DMS53 treated with DMSO at 0.1 percent for 48 hours (cell line): ENCODE results near the gene CRISPLD2.

Experiments used
- DNase-seq: peaks from one replicate; lab custom pipeline; 2025; ENCODE audit not compliant: unreplicated experiment; lab: John Stamatoyannopoulos, UW

Gene CRISPLD2

DNA sequence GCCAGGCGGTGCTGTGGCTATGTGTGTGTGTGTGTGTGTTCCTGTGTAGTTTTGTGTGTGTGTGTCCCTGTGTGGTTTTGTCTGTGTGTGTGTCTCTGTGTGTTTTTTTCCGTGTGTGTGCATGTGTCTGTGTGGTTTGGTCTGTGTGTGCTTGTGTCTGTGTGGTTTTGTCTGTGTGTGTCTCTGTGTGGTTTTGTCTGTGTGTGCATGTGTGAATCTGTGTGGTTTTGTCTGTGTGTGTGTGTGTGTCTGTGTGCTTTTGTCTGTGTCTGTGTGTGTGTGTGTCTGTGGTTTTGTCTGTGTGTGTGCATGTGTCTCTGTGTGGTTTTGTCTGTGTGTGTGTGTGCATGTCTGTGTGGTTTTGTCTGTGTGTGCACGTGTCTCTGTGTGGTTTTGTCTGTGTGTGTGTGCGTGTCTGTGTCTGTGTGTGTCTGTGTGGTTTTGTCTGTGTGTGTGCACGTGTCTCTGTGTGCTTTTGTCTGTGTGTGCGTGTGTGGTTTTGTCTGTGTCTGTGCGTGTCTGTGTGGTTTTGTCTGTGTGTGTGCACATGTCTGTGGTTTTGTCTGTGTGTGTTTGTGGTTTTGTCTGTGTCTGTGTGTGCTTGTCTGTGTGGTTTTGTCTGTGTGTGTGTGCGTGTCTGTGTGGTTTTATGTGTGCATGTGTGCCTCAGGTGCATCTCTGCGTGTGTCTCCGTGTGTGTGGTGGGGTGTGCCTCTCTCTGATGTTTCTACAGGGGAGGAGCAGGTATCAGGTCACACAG lies 129.2 kb downstream of the CRISPLD2 start:
- DNase-seq: no peak

DNA sequence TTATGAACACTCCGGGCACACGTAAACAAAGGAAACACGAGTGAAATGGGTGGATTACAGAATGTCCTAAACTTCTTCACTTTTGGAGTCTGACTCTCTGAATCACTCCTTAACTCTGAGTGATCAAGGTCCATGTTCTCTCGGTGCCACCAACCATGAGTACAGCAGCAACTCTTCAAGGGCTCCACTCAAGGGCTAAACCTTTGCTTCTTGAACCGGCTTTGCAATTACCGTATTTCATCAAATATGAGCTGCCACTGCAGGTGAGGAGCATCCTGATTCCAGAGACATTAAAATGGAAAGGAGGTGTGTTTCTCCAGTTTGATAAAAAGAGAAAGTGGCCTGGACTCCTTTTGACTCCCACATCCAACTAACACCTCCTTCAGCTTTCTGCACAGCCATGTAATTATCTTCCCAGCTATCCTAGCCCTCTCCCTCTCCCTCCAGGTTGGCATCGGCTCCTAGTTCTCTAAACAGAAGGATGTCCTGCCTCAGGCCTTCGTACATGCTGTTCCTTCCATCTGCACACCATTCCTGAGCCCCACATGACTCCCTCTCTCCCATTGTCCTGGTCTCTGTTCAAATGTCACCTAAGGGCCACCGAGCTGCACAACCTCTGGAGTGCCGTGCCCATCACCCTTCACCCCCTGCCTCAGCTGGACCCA lies 130.1 kb downstream of the CRISPLD2 start:
- no peak for DNase-seq

DNA sequence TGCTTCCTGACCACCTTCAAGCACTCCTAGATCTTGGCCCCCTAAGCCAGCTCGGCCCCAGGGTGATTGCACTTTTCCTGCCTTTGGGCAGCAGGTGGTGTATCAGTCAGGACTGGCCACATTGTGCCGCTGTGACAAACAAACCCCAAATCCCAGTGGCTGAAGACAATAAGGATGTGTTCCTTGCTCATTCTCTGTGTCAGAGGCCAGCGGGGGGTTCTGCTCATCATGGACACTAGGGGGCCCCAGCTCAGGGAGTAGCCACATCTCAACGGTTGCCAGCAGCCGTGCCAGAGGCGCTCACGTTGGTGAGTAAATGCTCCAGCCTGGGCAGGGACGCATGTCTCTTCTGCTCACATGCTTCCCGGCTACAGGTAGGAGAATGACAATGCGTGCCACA lies 131.1 kb downstream of the CRISPLD2 start:
- no peak for DNase-seq

DNA sequence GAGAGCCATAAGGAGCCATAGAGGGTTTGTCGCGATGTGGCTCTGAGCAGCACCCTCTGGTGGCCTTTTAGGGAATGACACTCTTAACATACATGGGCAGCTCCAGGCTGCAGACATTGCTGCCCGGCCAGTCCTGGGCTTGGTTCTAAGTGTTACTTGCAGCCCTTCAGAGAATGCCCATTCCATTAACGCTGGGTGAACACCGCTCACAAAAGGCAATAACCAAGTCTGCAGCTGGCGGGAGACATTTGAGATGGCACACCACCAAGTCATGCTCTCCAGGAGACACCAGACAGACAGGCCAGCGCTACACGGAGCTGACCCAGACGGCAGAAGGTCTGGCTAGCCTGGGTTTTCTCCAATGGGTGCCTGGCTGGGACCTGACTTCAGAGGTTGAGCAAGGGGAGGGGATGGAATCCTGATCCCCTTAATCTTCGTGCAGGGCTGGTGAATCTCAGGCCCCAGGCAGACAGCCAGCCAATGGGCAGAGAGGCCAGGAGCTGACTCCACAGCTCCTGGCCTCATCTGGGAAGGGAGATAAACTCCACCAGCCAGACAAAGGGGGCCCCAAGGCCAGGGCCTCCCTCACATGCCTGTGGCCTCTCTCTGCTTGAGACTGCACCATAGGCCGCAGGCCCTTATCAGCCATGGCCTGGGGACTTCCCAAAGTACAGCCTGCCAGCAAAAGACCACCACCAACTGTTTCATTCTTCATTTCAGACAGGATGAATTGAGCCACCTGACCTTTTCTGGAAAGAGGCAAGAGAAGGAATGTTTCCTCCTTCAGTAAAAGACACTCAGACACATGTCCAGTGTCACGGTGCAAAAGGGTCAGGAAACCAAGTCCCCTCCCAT lies 132.8 kb downstream of the CRISPLD2 start:
- DNase-seq: peak; percentile 64

DNA sequence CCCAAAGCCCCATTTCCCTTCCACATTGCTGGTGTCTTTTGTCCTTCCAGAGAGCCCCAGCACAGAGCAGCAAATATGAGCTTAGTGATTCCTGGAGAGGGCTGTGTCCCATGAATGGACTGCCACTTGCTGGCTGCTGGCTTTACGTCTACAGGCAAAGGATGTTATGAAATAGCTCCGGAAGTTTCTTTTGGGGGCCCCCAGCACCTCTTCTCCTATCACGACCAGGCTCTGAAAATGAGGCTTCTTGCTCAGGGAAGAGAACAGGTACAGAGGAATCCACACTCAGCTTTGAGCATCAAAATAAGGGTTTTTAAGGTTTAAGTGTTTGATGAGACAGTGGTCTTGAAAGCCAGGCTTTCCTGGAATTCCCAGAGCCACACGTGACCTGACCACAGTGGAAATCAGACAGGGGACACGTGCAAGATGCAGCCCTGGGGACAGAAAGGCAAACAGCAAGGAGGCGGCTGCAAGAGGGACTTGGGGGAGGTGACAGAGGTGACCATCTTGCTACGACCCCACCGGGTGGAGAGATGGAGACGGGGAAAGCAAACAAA lies 133.5 kb downstream of the CRISPLD2 start:
- no peak for DNase-seq

DNA sequence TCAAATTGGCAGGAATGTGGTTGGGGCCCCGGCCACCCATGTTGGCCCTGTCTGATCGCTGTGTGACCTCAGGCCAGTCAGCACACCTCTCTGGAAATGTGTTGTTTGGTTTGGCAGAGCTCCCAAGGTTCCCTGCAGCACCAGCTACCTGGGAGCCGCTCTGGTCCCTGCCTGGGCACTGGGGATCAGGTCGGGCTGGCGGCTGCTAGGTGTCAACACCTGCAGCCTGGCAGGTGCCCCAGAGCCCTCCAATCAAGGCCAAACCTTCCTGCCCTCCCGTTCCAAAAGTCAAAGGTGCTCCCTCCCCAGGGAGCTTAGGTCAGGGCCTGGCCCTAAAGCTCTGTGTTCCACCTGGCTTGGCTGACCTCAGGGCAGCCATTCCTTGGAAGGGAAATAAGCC lies 135.6 kb downstream of the CRISPLD2 start:
- DNase-seq: no peak

DNA sequence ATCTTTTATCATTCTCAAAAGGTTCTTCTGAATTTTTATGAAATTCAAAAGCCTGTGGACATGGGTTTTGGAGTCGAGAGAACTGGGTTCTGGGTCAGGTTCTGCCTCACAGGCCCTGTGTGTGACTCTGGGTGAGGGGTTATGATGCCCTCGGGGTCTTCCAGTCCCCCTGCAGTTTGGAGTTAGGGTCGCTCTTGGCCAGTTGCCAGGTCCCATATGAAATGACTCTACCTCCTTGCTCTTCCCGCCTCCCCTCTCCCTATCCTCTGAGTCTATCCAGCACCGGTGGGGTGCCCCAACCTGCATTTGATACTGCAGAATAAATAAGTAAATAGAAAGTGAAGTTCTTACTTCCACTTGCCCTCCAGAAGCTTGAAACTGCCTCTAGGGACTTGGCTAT lies 137.4 kb downstream of the CRISPLD2 start:
- no peak for DNase-seq

DNA sequence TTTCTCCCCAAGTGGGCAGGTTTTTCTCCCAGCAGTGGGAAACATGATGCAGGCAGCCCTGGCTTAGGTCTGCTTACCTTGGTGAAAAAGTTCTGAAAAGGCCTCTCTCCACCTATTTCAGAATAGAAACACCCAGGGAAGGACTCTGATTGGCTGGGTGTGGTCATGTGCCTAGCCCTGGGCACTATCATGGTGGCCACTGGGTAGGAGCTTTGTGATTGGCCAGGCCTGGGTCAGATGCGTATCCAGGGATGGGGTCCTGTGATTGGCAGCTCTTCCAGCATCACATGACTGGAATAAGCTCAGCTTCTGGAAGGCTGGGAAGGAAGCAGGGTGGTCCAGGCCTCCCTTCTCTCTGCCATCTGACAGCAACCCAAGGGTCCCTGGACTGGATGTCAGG lies 138.0 kb downstream of the CRISPLD2 start:
- no peak for DNase-seq
